Measurements from ENCODE around the gene REEP3.
A peak's percentile ranks its signal among the peaks of the same experiment; 100 is the strongest.
"Not testable (repeated sequence)": the region's sequence is repeated elsewhere in the genome, so short reads cannot be mapped to it uniquely, and the experiment has no call there.

Gene REEP3

GRCh38 chr10:63547628-63548360, 26.6 kb downstream of the REEP3 start:
- FAIRE-seq (no peak), DNase-seq (ENCODE audit: insufficient read length, low spot score) (no peak)
- no peak for TF ChIP-seq POLR2A (IDR thresholded peaks at IDR 0.05; ENCODE audit: low read depth, low read length)

GRCh38 chr10:63548860-63549259, 27.7 kb downstream of the REEP3 start:
- FAIRE-seq (no peak), DNase-seq (ENCODE audit: insufficient read length, low spot score) (no peak)
- TF ChIP-seq POLR2A (IDR thresholded peaks at IDR 0.05; ENCODE audit: low read depth, low read length), result no peak

GRCh38 chr10:63549810-63550209, 28.6 kb downstream of the REEP3 start:
- DNase-seq (ENCODE audit: insufficient read length, low spot score) (no peak), FAIRE-seq (no peak)
- TF ChIP-seq POLR2A (IDR thresholded peaks at IDR 0.05; ENCODE audit: low read depth, low read length), result no peak

- DNase-seq (ENCODE audit: insufficient read length, low spot score) (no peak), FAIRE-seq (peak; percentile 98)
- TF ChIP-seq POLR2A (IDR thresholded peaks at IDR 0.05; ENCODE audit: low read depth, low read length), result no peak
Measured at GRCh38 chr10:63553031-63553430, 31.8 kb downstream of the REEP3 start.

- FAIRE-seq (no peak), DNase-seq (ENCODE audit: insufficient read length, low spot score) (no peak)
- TF ChIP-seq POLR2A (IDR thresholded peaks at IDR 0.05; ENCODE audit: low read depth, low read length), result no peak
Measured at GRCh38 chr10:63553473-63553872, 32.3 kb downstream of the REEP3 start.

- FAIRE-seq (peak; percentile 100), DNase-seq (ENCODE audit: insufficient read length, low spot score) (peak; percentile 44)
- TF ChIP-seq POLR2A (IDR thresholded peaks at IDR 0.05; ENCODE audit: low read depth, low read length), result no peak
Measured at GRCh38 chr10:63554657-63555056, 33.5 kb downstream of the REEP3 start.

GRCh38 chr10:63555330-63555729, 34.1 kb downstream of the REEP3 start:
- FAIRE-seq (no peak), DNase-seq (ENCODE audit: insufficient read length, low spot score) (no peak)
- no peak for TF ChIP-seq POLR2A (IDR thresholded peaks at IDR 0.05; ENCODE audit: low read depth, low read length)

GRCh38 chr10:63558132-63558784, 37.1 kb downstream of the REEP3 start:
- no peak for DNase-seq (ENCODE audit: insufficient read length, low spot score)
- peak; percentile 80 for FAIRE-seq
- TF ChIP-seq POLR2A (IDR thresholded peaks at IDR 0.05; ENCODE audit: low read depth, low read length), result no peak

- no peak for DNase-seq (ENCODE audit: insufficient read length, low spot score)
- peak; percentile 50 for FAIRE-seq
- no peak for TF ChIP-seq POLR2A (IDR thresholded peaks at IDR 0.05; ENCODE audit: low read depth, low read length)
Measured at GRCh38 chr10:63561341-63561740, 40.1 kb downstream of the REEP3 start.

- no peak for TF ChIP-seq POLR2A (IDR thresholded peaks at IDR 0.05; ENCODE audit: low read depth, low read length)
- FAIRE-seq, result no peak
Measured at GRCh38 chr10:63562391-63562790, 41.2 kb downstream of the REEP3 start.

GRCh38 chr10:63562857-63563256, 41.7 kb downstream of the REEP3 start:
- DNase-seq (ENCODE audit: insufficient read length, low spot score) (no peak), FAIRE-seq (peak; percentile 65)
- no peak for TF ChIP-seq POLR2A (IDR thresholded peaks at IDR 0.05; ENCODE audit: low read depth, low read length)

More at GRCh38 chr10:63562391-63562790, 41.2 kb downstream of the REEP3 start:
- DNase-seq (ENCODE audit: insufficient read length, low spot score), result no peak

- DNase-seq (ENCODE audit: insufficient read length, low spot score) (no peak), FAIRE-seq (peak; percentile 60)
- no peak for TF ChIP-seq POLR2A (IDR thresholded peaks at IDR 0.05; ENCODE audit: low read depth, low read length)
Measured at GRCh38 chr10:63563623-63564022, 42.4 kb downstream of the REEP3 start.

GRCh38 chr10:63564731-63565130, 43.5 kb downstream of the REEP3 start:
- FAIRE-seq; DNase-seq (ENCODE audit: insufficient read length, low spot score): not testable (repeated sequence)

GRCh38 chr10:63573068-63573697, 52.0 kb downstream of the REEP3 start:
- FAIRE-seq, result peak; percentile 87
- TF ChIP-seq POLR2A (IDR thresholded peaks at IDR 0.05; ENCODE audit: low read depth, low read length), result no peak
- DNase-seq (ENCODE audit: insufficient read length, low spot score), result no peak

- DNase-seq (ENCODE audit: insufficient read length, low spot score) (no peak), FAIRE-seq (no peak)
- no peak for TF ChIP-seq POLR2A (IDR thresholded peaks at IDR 0.05; ENCODE audit: low read depth, low read length)
Measured at GRCh38 chr10:63574011-63574410, 52.8 kb downstream of the REEP3 start.
